ENCODE data around the gene CORO1A. TPM values are rescaled to one million over a fixed set of nuclear protein-coding genes. Genes with fewer than 3 reads are reported as not detected.

Gene CORO1A
- total RNA-seq, 4 donors from 2014 or later: 11.0 to 33.5 (median 23.1) TPM

DNA sequence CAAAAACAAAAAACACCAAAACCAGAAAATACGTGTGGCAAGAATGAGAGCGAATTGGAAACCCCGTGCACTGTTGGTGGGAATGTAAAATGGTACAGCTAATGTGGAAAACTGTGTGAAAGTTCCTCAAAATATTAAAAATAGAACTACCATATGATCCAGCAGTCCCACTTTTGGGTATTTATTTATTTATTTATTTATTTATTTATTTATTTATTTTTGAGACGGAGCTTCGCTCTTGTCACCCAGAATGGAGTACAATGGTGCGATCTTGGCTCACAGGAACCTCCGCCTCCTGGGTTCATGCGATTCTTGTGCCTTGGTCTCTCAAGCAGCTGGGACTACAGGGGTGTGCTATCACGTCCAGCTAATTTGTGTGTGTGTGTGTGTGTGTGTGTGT lies 30.9 kb upstream of the CORO1A start:
- no peak for DNase-seq (ENCODE audit: extremely low spot score)
- H3K4me3 ChIP-seq: no peak overlapping the region
- WGBS: 93% methylated on average over 9 of the region's 9 CpGs
- no peaks in the 10 kb centered on the region for H3K4me1 ChIP-seq
- no peaks in the 10 kb centered on the region for H3K36me3 ChIP-seq
- no peaks in the 10 kb centered on the region for H3K27me3 ChIP-seq
- intact Hi-C loops (cut with DNase I): no loop called here
- peaks cover 0 to 17% (median 3%) of the 10 kb centered on the region in 4 donors for H3K9me3 ChIP-seq
- no peak for TF ChIP-seq POLR2A (IDR thresholded peaks at IDR 0.05; ENCODE audit: low read depth)
- no peak for TF ChIP-seq POLR2AphosphoS5 (IDR thresholded peaks at IDR 0.05)
- TF ChIP-seq EP300 (IDR thresholded peaks at IDR 0.05): no peak
- TF ChIP-seq, protein P1, sequence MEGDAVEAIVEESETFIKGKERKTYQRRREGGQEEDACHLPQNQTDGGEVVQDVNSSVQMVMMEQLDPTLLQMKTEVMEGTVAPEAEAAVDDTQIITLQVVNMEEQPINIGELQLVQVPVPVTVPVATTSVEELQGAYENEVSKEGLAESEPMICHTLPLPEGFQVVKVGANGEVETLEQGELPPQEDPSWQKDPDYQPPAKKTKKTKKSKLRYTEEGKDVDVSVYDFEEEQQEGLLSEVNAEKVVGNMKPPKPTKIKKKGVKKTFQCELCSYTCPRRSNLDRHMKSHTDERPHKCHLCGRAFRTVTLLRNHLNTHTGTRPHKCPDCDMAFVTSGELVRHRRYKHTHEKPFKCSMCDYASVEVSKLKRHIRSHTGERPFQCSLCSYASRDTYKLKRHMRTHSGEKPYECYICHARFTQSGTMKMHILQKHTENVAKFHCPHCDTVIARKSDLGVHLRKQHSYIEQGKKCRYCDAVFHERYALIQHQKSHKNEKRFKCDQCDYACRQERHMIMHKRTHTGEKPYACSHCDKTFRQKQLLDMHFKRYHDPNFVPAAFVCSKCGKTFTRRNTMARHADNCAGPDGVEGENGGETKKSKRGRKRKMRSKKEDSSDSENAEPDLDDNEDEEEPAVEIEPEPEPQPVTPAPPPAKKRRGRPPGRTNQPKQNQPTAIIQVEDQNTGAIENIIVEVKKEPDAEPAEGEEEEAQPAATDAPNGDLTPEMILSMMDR (IDR thresholded peaks at IDR 0.05): no peak
- H3K27ac ChIP-seq (replicated peaks in 1 of 4): no peak overlapping the region

DNA sequence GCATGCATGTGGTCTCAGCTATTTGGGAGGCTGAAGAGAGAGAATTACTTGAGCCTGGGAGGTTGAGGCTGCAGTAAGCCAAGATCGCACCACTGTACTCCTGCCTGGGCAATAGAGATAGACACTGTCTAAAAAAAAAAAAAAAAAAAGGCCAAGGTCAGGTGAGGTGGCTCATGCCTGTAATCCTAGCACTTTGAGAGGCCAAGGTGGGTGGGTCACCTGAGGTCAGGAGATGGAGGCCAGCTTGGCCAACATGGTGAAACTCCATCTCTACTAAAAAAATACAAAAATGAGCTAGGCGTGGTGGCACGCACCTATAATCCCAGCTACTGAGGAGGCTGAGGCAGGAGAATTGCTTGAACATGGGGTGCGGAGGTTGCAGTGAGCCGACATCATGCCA lies 28.2 kb upstream of the CORO1A start:
- Histone ChIP-seq H3K4me1 (no peaks in the 10 kb centered on the region), H3K27ac (replicated peaks in 1 of 4) (no peak overlapping the region), H3K4me3 (no peak overlapping the region), H3K27me3 (no peaks in the 10 kb centered on the region), H3K9me3 (peaks cover 0 to under 1% (median 0%) of the 10 kb centered on the region in 4 donors), H3K36me3 (no peaks in the 10 kb centered on the region)
- intact Hi-C loops (cut with DNase I): no loop called here
- WGBS: 96% methylated on average over 5 of the region's 5 CpGs
- DNase-seq (ENCODE audit: extremely low spot score): no peak
- TF ChIP-seq EP300 (IDR thresholded peaks at IDR 0.05): no peak
- no peak for TF ChIP-seq POLR2A (IDR thresholded peaks at IDR 0.05; ENCODE audit: low read depth)
- no peak for TF ChIP-seq POLR2AphosphoS5 (IDR thresholded peaks at IDR 0.05)
- TF ChIP-seq, protein P1 (IDR thresholded peaks at IDR 0.05): no peak

DNA sequence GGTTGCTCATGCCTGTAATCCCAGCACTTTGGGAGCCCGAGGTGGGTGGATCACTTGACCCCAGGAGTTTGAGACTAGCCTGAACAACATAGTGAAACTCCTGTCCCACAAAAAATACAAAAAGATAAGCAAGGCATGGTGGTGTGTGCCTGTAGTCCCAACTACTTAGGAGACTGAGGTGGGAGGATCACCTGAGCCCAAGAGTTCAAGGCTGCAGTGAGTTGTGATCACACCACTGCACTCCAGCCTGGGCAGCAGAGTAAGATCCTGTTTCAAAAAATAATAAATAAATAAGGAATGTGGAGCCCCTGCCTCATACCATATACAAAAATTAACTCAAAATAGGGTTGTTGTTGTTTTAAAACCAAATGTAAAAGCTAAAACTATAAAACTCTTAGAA lies 26.2 kb upstream of the CORO1A start:
- intact Hi-C loops (cut with DNase I): no loop called here
- DNase-seq (ENCODE audit: extremely low spot score): no peak
- Histone ChIP-seq H3K27ac (replicated peaks in 1 of 4) (no peak overlapping the region), H3K4me1 (no peaks in the 10 kb centered on the region), H3K9me3 (no peaks in the 10 kb centered on the region), H3K4me3 (no peak overlapping the region), H3K36me3 (no peaks in the 10 kb centered on the region), H3K27me3 (no peaks in the 10 kb centered on the region)
- TF ChIP-seq POLR2AphosphoS5 (IDR thresholded peaks at IDR 0.05): no peak
- TF ChIP-seq EP300 (IDR thresholded peaks at IDR 0.05): no peak
- TF ChIP-seq, protein P1 (IDR thresholded peaks at IDR 0.05): no peak
- no peak for TF ChIP-seq POLR2A (IDR thresholded peaks at IDR 0.05; ENCODE audit: low read depth)
- WGBS: 74% methylated on average over 1 of the region's 1 CpG

DNA sequence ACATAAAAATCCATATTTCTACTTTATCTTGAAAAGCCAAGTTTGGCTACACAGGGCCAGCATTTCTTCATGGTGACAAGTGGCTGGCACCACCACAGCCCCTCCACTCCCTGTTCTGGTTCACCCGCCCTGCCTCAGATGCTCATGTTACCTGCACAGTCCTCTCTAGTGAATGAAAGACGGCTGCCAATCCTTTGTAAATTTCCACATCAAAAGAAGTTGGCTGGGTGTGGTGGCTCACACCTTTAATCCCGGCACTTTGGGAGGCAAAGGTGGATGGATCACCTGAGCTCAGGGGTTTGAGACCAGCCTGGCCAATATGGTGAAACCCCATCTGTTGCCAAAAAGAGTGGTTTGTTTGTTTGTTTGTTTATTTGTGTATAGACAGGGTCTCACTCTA lies 19.9 kb upstream of the CORO1A start:
- 86% methylated on average over 3 of the region's 3 CpGs for WGBS
- DNase-seq (ENCODE audit: extremely low spot score): no peak

More for the DNA sequence above, 19.9 kb upstream of the CORO1A start:
- intact Hi-C loops (cut with DNase I): no loop called here
- Histone ChIP-seq H3K9me3 (no peaks in the 10 kb centered on the region), H3K27me3 (no peaks in the 10 kb centered on the region), H3K36me3 (no peaks in the 10 kb centered on the region), H3K4me3 (no peak overlapping the region), H3K4me1 (no peaks in the 10 kb centered on the region), H3K27ac (replicated peaks in 1 of 4) (no peak overlapping the region)
- TF ChIP-seq, protein P1 (IDR thresholded peaks at IDR 0.05): no peak
- TF ChIP-seq EP300 (IDR thresholded peaks at IDR 0.05): no peak
- no peak for TF ChIP-seq POLR2AphosphoS5 (IDR thresholded peaks at IDR 0.05)
- TF ChIP-seq POLR2A (IDR thresholded peaks at IDR 0.05; ENCODE audit: low read depth): no peak

Measured in esophagus muscularis mucosa (tissue), 4 donors.